ENCODE data around the gene DNAJC8. TPM values are rescaled to one million over a fixed set of nuclear protein-coding genes. Genes with fewer than 3 reads are reported as not detected.

Gene DNAJC8
- total RNA-seq, 2 donors from 2014 or later: 69.3 to 80.5 TPM

DNA sequence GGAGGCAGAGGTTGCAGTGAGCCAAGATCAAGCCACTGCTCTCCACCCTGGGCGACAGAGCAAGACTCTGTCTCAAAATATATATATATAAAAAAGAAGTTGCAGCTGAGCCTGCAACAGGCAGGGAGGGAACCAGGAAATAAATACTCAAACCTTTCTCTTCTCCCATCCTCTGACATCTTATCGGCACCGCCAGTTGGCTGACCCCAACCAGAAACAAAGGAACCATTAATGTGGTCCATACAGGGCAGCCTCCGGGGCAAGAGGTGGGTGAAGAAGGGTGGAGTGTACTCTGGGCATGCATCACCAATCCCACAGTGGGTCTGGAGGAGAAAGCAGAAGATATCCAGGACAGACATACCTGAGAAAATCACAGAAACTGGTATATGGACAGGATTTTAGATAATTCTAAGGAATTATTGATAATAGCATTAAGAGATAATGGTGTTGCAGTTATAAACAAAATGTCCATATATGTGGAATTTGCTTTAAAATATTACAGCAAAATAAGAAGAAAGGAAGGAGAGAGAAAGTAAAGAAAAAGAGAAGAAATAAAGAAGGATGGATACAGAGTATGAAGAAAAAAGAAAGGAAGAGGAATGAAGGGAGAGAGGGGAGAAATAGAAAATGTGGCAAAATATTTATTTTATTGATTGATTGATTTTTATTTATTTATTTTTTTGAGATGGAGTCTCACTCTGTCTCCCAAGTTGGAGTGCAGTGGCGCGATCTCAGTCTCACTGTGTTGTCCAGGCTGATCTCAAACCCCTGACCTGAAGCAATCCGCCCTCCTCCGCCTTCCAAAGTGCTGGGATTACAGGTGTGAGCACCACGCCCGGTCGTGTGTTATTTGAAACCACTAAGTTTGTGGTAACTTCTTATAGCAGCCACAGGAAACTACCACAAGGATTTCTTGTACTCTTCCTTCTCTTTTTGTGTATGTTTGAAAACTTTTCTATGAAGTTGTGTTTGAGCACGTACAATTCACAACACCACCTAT, 52.2 kb downstream of the DNAJC8 start:
- intact Hi-C loops (cut with DNase I): no loop called here
- DNase-seq (ENCODE audit: low spot score): peak; percentile 43

DNA sequence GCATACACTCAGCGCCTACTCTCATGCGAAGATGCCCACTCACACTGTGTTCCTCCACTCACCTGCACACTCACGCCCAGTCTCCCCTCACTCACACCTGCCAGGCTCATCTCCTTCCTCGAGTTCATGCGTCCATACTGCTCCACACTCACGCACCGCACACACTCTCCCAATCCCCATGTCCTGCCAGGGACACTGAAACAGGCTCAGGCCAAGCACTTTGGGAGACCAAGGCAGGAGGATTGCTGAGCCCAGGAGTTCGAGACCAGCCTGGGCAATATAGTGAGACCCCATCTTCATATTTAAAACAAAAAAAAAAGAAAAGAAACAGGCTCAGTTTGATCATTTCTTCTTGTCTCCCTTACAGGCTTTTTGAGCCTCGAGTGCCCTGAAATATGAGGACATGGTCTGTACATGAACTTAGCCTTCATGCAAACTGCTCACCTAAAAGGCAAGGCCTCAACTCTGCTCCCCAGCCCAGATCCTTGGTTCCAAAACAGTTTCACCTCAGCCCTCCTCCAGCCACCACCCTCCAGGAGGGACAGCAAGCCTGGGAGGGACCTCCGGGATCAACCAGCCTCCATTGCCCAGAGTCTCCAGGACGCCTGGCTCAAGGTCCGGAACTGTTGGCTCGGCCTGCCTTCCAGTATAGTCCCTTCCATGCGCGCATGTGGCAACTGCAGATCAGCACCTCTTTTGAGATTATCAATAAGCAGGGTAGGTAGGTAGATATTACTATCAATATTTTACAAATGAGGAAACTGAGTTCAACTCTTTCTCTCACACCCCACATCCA, 53.9 kb downstream of the DNAJC8 start:
- DNase-seq (ENCODE audit: low spot score): peak; percentile 74
- intact Hi-C loops (cut with DNase I): no loop called here

DNA sequence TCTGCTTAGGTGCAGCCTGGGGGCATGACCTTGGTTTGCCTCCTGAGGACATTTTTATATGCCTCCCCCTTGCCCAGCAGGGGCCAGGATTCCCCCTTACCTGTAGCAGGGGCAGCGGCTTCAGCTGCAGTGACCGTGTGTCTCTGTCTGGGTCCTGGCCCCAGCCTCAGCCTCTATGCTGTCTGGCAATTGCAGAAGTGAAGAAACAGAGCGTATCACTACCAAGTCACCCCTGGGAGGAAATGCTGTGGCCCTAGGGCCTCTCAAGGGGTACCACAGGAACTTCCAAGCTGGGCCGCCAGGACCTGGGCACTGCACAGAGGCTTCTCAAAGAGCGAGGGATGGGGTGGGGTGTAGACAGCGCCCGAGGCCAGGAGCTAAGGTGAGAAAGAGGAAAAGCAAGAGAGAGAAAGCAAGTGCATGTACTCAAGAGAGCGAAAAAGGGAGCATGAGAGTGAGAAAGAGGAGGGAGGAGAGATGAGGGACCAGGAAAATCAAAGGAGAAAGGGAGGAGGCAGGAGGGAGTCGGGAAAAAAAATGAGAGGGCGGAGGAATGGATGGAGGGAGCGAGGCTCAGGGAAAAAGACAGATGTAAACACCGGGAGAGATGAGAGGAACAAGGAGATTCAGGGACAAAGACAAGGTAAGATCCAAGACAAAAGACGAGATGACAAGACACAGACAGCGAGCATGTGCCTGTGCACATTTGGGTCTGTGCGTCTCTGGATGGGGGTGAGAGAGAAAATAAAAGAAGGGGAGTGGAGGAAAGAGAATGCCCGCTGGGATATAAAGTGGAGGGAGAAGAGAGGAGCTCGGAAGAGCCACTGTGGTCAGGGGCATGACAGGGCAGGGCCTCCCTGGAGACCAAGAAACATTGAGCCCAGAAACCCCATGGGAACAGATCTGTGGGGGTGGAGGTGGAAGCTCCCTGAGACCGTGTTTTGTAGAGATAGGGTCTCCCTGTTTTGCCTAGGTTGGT, 56.0 kb downstream of the DNAJC8 start, which contains the start of gene PTAFR:
Gene PTAFR, minus strand, starts transcription at position 199 of the 979 bp plus-strand sequence. CDS start 25,669 bp downstream, outside the sequence.
- peak; percentile 85 for DNase-seq (ENCODE audit: low spot score)
- intact Hi-C loops (cut with DNase I): no loop called here

GRCh38 chr1:28175955-28176485, 56.8 kb downstream of the DNAJC8 start:
- peak; percentile 48 for DNase-seq (ENCODE audit: low spot score)
- intact Hi-C loops (cut with DNase I): no loop called here

GRCh38 chr1:28173980-28174297, 58.9 kb downstream of the DNAJC8 start:
- intact Hi-C loops (cut with DNase I): no loop called here
- no peak for DNase-seq (ENCODE audit: low spot score)

GRCh38 chr1:28173151-28173979, 59.5 kb downstream of the DNAJC8 start:
- intact Hi-C loops (cut with DNase I): no loop called here
- DNase-seq (ENCODE audit: low spot score): peak; percentile 32

DNA sequence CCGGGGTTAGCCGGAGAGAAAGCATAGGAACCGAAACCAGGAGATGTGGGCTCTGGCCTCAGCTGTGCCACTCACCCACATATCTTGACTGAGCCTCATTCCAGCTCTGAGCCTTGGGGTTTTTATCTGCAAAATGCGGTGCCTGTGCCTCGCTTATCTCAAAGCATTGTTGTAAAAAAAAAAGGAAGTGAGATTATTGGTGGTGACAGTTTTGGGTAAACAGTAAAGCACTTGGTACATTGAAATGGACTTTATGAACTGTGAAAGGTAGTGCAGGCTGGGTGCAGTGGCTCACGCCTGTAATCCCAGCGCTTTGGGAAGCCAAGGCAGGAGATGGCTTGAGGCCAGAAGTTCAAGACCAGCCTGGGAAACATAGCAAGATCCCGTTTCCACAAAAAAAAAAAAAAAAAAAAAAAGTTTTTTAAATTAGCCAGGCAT, 60.1 kb downstream of the DNAJC8 start:
- intact Hi-C loops (cut with DNase I): no loop called here
- DNase-seq (ENCODE audit: low spot score): no peak

GRCh38 chr1:28171246-28171645, 61.6 kb downstream of the DNAJC8 start:
- intact Hi-C loops (cut with DNase I): no loop called here
- DNase-seq (ENCODE audit: low spot score): no peak

DNA sequence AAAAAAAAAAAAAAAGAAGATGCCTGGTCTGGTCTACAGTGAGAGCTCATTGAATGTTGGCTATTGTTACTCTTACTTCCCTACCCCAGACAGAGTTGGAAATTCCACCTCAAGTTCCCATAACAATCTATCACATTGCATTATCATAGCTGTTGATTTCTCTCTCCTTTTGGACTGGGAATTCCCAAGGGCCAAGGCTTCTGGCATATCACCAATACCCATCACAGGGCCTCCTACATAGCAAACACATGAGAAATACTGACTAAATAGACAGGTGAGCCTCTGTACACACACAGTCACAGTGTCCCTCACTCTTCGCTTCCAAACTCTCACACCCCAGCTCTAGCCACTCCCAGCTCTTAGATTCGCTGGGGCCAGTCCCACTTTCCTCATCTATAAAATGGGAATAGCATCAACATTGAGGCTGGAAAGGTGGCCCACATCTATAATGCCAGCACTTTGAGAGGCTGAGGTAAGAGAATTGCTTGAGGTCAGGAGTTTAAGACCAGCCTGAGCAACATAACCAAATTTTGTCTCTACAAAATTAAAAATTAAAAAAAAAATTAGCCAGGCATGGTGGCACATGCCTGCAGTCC, 62.7 kb downstream of the DNAJC8 start:
- intact Hi-C loops (cut with DNase I): no loop called here
- DNase-seq (ENCODE audit: low spot score): no peak

DNA sequence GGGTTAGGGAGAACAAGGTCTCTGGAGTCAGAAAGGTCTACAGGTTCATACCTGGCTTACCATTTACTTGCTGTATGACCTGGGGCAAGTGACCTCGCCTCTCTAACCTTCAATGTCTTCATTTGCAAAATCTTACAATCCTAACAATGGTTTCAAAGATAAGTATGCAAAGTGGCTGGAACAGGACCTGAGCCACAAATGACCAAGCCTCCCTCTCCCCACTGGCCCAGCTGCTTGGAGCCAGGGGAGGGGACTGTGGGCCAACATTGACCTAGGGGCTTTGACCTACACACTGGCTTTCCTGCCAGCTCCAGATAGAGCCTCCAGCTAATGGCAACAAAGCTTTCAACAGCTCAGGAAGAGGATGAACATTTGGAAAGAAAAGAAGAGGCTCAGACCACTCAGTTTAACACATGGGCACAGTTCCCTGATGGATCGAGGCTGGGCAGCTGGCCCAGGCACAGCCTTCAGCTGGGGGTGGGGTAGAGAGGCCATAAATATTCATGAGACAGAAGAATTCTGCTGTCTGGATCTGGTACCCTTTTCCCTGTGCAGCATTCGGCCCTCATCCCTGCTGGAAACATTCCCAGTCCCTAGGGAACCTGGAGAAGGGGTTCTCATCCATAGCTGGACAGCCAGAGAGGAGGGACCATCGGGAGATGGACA, 69.2 kb downstream of the DNAJC8 start:
- peak; percentile 49 for DNase-seq (ENCODE audit: low spot score)
- intact Hi-C loops (cut with DNase I): no loop called here

DNA sequence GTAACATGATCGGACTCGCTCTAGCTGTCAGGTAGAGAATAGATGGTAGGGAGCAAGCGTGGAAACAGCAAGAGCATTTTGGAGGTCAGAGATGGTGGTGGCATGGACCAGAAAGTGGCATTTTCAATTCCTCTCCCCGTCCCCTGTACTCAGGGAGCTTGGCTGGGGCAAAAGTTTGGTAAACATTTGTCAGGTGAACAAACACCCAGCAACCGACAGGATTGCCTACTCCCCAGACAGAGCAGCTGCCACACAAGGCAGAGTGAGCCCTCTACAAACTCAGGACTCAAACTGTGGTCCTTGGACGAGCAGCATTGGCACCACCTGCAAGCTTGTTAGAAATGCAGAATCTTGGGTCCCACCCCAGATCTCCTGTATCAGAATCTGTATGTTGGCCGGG, 70.7 kb downstream of the DNAJC8 start:
- intact Hi-C loops (cut with DNase I): no loop called here
- peak; percentile 36 for DNase-seq (ENCODE audit: low spot score)

DNA sequence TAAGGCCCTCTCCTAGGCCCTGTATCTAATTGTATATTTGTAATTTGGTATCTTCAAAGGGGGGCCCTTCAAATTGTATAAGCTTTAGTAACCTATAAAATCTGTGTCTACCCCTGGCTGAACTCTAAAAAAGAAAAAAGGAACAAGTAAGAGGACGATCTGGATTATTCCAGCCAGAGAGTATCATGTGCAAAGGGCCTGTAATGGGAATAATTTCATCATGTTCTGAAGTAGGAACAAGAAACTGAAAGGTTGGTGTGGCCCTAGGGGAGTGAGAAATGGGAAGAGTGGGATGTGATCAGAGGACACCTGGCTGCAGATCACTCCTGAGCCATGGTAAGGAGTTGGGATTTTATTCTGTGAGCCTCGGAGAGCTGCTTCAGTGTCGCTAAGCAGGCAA, 71.1 kb downstream of the DNAJC8 start:
- intact Hi-C loops (cut with DNase I): no loop called here
- peak; percentile 1 for DNase-seq (ENCODE audit: low spot score)

DNA sequence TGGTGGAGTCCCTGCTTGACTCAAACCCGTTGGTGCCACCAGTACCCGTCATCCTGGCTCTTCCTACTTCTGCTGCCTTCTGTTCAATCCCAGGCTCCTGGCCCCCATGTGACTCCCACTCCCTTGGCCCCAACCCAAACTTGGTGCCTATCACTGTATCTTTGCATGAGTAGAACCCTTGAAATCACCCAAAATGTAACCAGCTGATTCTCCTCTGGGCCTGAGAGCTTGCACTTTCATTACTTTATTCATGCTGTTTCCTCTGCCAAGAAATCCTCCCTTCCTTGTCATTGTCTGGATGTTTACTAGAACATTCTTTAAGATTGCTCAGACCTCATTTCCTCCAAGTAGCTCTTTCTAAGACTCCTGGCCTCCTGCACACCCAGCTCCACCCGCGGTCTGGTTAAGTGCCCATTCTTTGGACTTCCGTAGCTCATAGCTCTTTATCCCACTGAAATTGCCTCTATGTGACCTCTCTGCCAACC, 72.0 kb downstream of the DNAJC8 start:
- DNase-seq (ENCODE audit: low spot score): peak; percentile 77
- intact Hi-C loops (cut with DNase I): no loop called here

DNA sequence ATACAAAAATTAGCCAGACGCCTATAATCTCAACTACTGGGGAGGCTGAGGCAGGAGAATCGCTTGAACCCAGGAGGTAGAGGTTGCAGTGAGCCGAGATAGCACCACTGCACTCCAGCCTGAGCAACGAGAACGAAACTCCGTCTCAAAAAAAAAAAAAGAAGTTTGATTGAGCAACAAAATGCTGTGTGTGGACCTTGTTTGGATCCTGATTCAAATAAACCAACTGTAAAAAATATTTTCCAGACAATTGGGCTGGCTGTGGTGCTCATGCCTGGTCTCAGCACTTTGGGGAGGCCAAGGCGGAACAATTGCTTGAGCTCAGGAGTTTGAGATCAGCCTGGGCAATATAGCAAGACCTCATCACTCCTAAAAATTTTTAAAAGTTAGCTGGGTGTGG, 73.1 kb downstream of the DNAJC8 start:
- DNase-seq (ENCODE audit: low spot score): no peak
- intact Hi-C loops (cut with DNase I): no loop called here

- intact Hi-C loops (cut with DNase I): no loop called here
- no peak for DNase-seq (ENCODE audit: low spot score)
Measured at GRCh38 chr1:28159243-28159642, 73.6 kb downstream of the DNAJC8 start.

- intact Hi-C loops (cut with DNase I): no loop called here
- no peak for DNase-seq (ENCODE audit: low spot score)
Measured at GRCh38 chr1:28157894-28158293, 74.9 kb downstream of the DNAJC8 start.

DNA sequence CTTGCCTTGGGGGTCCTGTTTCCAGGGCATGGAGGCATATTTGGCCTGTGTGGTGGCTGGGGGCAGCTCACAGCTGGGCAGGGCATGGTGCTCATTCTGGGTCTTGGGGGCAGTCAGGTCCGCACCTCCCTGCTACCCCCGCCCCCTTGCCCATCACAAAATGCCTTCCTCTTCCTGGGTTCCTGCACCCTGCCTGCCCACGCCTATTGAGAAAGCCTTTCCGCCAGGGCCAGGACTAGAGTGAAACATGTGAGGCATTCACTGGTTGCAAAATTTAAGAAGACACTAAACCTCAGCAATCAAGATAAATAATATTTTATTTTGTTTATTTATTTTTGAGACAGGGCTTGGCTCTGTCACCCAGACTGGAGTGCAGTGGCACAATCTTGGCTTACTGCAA, 76.0 kb downstream of the DNAJC8 start:
- DNase-seq (ENCODE audit: low spot score): no peak

More for the DNA sequence above, 76.0 kb downstream of the DNAJC8 start:
- intact Hi-C loops (cut with DNase I): no loop called here
